BLaER1 (cell line): ENCODE results near the gene LIN37.
"Not testable (repeated sequence)": the region's sequence is repeated elsewhere in the genome, so short reads cannot be mapped to it uniquely, and the experiment has no call there.

ENCODE experiments used
- H3K27ac ChIP-seq: shearing (Covaris generic); formaldehyde crosslinking; 2 replicates; pipeline ENCODE4 v1.8.1; 2022
- H3K27me3 ChIP-seq: shearing (Covaris generic); formaldehyde crosslinking; 2 replicates; pipeline ENCODE4 v1.8.1; 2022
- H3K36me3 ChIP-seq: shearing (Covaris generic); formaldehyde crosslinking; 2 replicates; pipeline ENCODE4 v1.8.1; 2022
- H3K4me1 ChIP-seq: shearing (Covaris generic); formaldehyde crosslinking; 2 replicates; pipeline ENCODE4 v1.8.1; 2022
- H3K4me2 ChIP-seq: shearing (Covaris generic); formaldehyde crosslinking; 2 replicates; pipeline ENCODE4 v1.8.1; 2022
- H3K4me3 ChIP-seq: shearing (Covaris generic); formaldehyde crosslinking; 2 replicates; pipeline ENCODE4 v1.8.1; 2022
- H3K9ac ChIP-seq: shearing (Covaris generic); formaldehyde crosslinking; 2 replicates; pipeline ENCODE4 v1.8.1; 2022
- H3K9me3 ChIP-seq: shearing (Covaris generic); formaldehyde crosslinking; 2 replicates; pipeline ENCODE4 v1.8.1; 2022
- H4K20me1 ChIP-seq: shearing (Covaris generic); formaldehyde crosslinking; 2 replicates; pipeline ENCODE4 v1.8.1; 2022
- Cebpa-rat ChIP-seq: shearing (Covaris generic); IDR thresholded peaks from 2 replicates; pipeline ENCODE4 v1.8.1; 2022

LIN37 gene

DNA sequence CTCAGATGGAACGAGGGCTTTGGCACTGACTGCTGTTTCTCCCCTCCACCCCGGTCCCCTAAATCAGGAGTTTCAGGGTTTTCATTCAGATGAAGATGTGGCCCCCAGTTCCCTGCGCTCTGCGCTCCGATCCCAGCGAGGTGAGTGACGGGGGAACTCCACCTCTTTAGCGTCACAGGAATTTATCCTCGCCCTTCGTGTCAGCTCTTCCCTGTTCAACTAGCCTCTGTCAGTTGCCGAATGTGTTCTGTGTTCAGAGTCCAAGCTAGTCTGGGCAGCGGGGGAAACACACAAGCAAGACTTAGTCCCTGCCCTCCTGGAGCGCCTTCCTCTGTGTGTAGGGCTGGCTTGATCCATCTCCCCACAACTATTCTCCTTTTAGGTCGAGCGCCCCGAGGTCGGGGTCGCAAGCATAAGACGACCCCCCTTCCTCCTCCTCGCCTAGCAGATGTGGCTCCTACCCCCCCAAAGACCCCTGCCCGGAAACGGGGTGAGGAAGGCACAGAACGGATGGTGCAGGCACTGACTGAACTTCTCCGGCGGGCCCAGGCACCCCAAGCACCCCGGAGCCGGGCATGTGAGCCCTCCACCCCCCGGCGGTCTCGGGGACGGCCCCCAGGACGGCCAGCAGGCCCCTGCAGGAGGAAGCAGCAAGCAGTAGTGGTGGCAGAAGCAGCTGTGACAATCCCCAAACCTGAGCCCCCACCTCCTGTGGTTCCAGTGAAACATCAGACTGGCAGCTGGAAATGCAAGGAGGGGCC lies 28.8 kb upstream of the LIN37 start:
- peaks cover 52% of the 10 kb centered on the region for H3K36me3 ChIP-seq
- H3K4me1 ChIP-seq: peaks cover 32% of the 10 kb centered on the region
- H3K27ac ChIP-seq: peak overlapping the region; percentile 95; the same call in 1 of the 2 replicates
- H3K9me3 ChIP-seq: no peaks in the 10 kb centered on the region
- peak overlapping the region; percentile 76 for H3K4me3 ChIP-seq
- no peak for TF ChIP-seq Cebpa-rat
- peak overlapping the region; percentile 89 for H3K4me2 ChIP-seq
- peaks cover 62% of the 10 kb centered on the region for H4K20me1 ChIP-seq
- no peaks in the 10 kb centered on the region for H3K27me3 ChIP-seq
- peak overlapping the region; percentile 95 for H3K9ac ChIP-seq

DNA sequence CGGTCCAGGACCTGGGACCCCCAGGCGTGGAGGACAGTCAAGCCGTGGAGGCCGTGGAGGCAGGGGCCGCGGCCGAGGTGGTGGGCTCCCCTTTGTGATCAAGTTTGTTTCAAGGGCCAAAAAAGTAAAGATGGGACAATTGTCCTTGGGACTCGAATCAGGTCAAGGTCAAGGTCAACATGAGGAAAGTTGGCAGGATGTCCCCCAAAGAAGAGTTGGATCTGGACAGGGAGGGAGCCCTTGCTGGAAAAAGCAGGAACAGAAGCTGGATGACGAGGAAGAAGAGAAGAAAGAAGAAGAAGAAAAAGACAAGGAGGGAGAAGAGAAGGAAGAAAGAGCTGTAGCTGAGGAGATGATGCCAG lies 28.2 kb upstream of the LIN37 start:
- H3K27ac ChIP-seq: no peak overlapping the region

DNA sequence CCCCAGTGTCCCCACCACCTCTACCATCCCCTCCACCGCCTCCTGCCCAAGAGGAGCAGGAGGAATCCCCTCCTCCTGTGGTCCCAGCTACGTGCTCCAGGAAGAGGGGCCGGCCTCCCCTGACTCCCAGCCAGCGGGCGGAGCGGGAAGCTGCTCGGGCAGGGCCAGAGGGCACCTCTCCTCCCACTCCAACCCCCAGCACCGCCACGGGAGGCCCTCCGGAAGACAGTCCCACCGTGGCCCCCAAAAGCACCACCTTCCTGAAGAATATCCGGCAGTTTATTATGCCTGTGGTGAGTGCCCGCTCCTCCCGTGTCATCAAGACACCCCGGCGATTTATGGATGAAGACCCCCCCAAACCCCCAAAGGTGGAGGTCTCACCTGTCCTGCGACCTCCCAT lies 27.7 kb upstream of the LIN37 start:
- Histone ChIP-seq H3K9me3 (no peaks in the 10 kb centered on the region), H3K9ac (no peak overlapping the region), H3K4me1 (peaks cover 21% of the 10 kb centered on the region), H3K4me2 (no peak overlapping the region), H3K4me3 (no peak overlapping the region), H3K36me3 (peaks cover 63% of the 10 kb centered on the region), H3K27ac (no peak overlapping the region), H3K27me3 (no peaks in the 10 kb centered on the region), H4K20me1 (peaks cover 67% of the 10 kb centered on the region)
- TF ChIP-seq Cebpa-rat: no peak

More for the DNA sequence above, 28.2 kb upstream of the LIN37 start:
- Histone ChIP-seq H3K9ac (peak overlapping the region; percentile 95), H3K4me2 (no peak overlapping the region), H3K4me1 (peaks cover 26% of the 10 kb centered on the region), H3K36me3 (peaks cover 58% of the 10 kb centered on the region), H3K4me3 (no peak overlapping the region), H3K9me3 (no peaks in the 10 kb centered on the region), H3K27me3 (no peaks in the 10 kb centered on the region), H4K20me1 (peaks cover 65% of the 10 kb centered on the region)
- no peak for TF ChIP-seq Cebpa-rat

DNA sequence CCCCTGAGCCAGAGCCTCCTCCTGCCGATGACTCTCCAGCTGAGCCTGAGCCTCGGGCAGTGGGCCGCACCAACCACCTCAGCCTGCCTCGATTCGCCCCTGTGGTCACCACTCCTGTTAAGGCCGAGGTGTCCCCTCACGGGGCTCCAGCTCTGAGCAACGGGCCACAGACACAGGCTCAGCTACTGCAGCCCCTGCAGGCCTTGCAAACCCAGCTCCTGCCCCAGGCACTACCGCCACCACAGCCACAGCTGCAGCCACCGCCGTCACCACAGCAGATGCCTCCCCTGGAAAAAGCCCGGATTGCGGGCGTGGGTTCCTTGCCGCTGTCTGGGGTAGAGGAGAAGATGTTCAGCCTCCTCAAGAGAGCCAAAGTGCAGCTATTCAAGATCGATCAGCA lies 27.0 kb upstream of the LIN37 start:
- H3K4me1 ChIP-seq: peaks cover 14% of the 10 kb centered on the region
- no peak for TF ChIP-seq Cebpa-rat
- no peak overlapping the region for H3K4me3 ChIP-seq
- H3K4me2 ChIP-seq: no peak overlapping the region
- peaks cover 67% of the 10 kb centered on the region for H4K20me1 ChIP-seq
- H3K36me3 ChIP-seq: peaks cover 70% of the 10 kb centered on the region
- H3K9me3 ChIP-seq: no peaks in the 10 kb centered on the region
- no peak overlapping the region for H3K9ac ChIP-seq
- no peak overlapping the region for H3K27ac ChIP-seq
- no peaks in the 10 kb centered on the region for H3K27me3 ChIP-seq

DNA sequence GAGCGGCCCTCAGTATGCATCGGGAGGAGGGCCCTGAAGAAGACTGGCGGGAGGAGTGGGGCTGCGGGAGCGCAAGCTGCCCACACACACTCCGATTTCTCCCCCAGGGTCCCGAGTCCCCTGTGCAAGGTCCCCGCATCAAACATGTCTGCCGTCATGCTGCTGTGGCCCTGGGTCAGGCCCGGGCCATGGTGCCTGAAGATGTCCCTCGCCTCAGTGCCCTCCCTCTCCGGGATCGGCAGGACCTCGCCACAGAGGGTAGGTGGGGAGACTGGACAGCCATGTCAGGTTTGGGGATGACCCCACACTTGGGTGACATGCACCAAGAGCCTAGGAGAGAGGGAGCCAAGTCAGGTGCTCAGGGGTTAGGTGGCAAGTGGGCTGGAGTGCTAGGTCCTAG lies 25.9 kb upstream of the LIN37 start:
- Histone ChIP-seq H3K9ac (no peak overlapping the region), H3K36me3 (peaks cover 81% of the 10 kb centered on the region), H3K27me3 (no peaks in the 10 kb centered on the region), H3K9me3 (no peaks in the 10 kb centered on the region), H3K27ac (no peak overlapping the region), H4K20me1 (peaks cover 72% of the 10 kb centered on the region), H3K4me3 (no peak overlapping the region), H3K4me1 (peaks cover 14% of the 10 kb centered on the region), H3K4me2 (no peak overlapping the region)
- TF ChIP-seq Cebpa-rat: no peak

DNA sequence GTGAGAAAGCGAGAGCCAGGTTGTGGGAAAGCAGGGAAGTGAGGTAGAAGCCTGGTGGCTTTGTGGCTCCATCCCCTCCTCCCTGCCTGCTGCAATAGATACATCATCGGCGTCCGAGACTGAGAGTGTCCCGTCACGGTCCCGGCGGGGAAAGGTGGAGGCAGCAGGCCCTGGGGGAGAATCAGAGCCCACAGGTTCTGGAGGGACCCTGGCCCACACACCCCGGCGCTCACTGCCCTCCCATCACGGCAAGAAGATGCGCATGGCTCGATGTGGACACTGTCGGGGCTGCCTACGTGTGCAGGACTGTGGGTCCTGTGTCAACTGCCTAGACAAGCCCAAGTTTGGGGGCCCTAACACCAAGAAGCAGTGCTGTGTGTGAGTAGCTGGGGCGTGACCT lies 25.5 kb upstream of the LIN37 start:
- Histone ChIP-seq H3K9me3 (no peaks in the 10 kb centered on the region), H3K36me3 (peaks cover 85% of the 10 kb centered on the region), H3K4me3 (no peak overlapping the region), H3K4me1 (peaks cover 14% of the 10 kb centered on the region), H3K4me2 (no peak overlapping the region), H3K27ac (no peak overlapping the region), H3K9ac (no peak overlapping the region), H4K20me1 (peaks cover 76% of the 10 kb centered on the region), H3K27me3 (no peaks in the 10 kb centered on the region)
- TF ChIP-seq Cebpa-rat: no peak

DNA sequence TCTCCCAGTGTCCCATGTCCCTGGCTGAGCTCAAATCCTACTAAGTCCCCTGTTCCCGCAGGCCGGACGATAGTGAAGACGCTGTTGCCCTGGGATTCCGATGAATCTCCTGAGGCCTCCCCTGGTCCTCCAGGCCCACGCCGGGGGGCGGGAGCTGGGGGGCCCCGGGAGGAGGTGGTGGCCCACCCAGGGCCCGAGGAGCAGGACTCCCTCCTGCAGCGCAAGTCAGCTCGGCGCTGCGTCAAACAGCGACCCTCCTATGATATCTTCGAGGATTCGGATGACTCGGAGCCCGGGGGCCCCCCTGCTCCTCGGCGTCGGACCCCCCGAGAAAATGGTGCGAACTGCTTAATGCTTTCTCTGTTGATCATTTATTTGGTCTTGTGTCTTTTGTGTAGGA lies 24.7 kb upstream of the LIN37 start:
- TF ChIP-seq Cebpa-rat: no peak
- Histone ChIP-seq H4K20me1 (peaks cover 79% of the 10 kb centered on the region), H3K4me2 (no peak overlapping the region), H3K9me3 (no peaks in the 10 kb centered on the region), H3K4me1 (peaks cover 13% of the 10 kb centered on the region), H3K36me3 (peaks cover 93% of the 10 kb centered on the region), H3K4me3 (no peak overlapping the region), H3K27ac (no peak overlapping the region), H3K9ac (no peak overlapping the region), H3K27me3 (no peaks in the 10 kb centered on the region)

DNA sequence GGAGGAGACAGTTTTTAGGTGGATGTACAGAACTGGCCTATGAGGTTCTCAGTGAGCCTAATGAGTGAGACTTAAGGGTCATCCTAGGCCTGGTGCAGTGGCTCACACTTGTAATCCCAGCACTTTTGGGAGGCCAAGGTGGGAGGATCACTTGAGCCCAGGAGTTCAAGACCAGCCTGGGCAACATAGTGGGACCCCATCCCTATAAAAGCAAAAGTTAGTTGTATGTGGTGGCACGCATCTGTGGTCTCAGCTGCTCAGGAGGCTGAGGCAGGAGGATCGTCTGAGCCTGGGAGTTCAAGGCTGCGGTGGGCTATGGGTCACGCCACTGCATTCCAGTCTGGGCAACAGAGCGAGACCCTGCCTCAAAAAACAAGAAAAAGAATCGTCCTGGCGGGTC lies 24.2 kb upstream of the LIN37 start:
- H3K36me3 ChIP-seq: peaks cover 97% of the 10 kb centered on the region

DNA sequence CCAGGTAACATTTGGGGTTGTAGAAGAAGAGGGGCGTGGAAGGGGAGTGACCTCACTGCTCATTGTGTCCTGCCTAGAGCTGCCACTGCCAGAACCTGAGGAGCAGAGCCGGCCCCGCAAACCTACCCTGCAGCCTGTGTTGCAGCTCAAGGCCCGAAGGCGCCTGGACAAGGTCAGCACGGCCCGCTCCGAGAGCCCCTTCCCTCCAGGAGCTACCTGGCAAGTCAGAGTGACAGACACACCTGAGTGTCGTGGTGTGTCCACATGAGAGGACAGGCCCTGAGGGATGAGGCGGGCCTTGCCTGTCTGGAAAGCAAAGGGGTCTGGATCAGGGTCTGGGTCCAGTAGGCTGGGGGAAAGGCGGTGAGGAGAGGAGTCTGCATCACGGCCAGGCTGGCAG lies 23.8 kb upstream of the LIN37 start:
- peaks cover 98% of the 10 kb centered on the region for H3K36me3 ChIP-seq
- no peak overlapping the region for H3K4me2 ChIP-seq
- H3K4me1 ChIP-seq: peaks cover 4% of the 10 kb centered on the region; the same call in 1 of the 2 replicates
- H3K27ac ChIP-seq: no peak overlapping the region
- no peaks in the 10 kb centered on the region for H3K27me3 ChIP-seq
- peaks cover 79% of the 10 kb centered on the region for H4K20me1 ChIP-seq
- no peak overlapping the region for H3K4me3 ChIP-seq
- no peak overlapping the region for H3K9ac ChIP-seq
- TF ChIP-seq Cebpa-rat: no peak
- no peaks in the 10 kb centered on the region for H3K9me3 ChIP-seq

More for the DNA sequence above, 24.2 kb upstream of the LIN37 start:
- not testable (repeated sequence) for H3K4me2 ChIP-seq, H3K9me3 ChIP-seq, H3K4me3 ChIP-seq, H3K27ac ChIP-seq, H3K9ac ChIP-seq, H3K27me3 ChIP-seq, H3K4me1 ChIP-seq
- H4K20me1 ChIP-seq: peaks cover 79% of the 10 kb centered on the region

DNA sequence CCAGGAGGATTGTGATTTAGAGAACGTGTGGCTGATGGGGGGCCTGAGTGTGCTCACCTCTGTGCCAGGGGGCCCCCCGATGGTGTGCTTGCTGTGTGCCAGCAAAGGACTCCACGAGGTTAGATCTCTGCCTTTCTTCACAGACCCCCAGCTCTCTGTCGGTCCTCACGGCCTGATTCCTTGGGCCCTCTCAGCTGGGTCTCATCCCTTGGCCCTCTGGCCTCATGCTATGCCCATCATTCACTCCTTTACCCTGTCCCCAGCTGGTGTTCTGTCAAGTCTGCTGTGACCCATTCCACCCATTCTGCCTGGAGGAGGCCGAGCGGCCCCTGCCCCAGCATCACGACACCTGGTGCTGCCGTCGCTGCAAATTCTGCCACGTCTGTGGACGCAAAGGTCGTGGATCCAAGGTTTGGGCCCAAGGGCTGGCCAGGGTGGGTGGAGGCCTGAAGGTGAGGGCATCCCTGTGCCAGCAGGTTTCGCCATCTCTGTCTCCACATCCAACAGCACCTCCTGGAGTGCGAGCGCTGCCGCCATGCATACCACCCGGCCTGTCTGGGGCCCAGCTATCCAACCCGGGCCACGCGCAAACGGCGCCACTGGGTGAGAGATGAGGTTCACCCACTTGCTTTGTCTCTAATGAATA lies 23.0 kb upstream of the LIN37 start:
- Histone ChIP-seq H3K36me3 (peaks cover 98% of the 10 kb centered on the region), H3K9me3 (no peaks in the 10 kb centered on the region), H3K4me3 (no peak overlapping the region), H3K4me1 (no peaks in the 10 kb centered on the region), H3K4me2 (no peak overlapping the region), H3K27ac (no peak overlapping the region), H3K9ac (no peak overlapping the region), H4K20me1 (peaks cover 80% of the 10 kb centered on the region), H3K27me3 (no peaks in the 10 kb centered on the region)
- no peak for TF ChIP-seq Cebpa-rat
